HL-60 (cell line): Measurements from ENCODE around the gene HOXA13.
A peak's percentile ranks its signal among the peaks of the same experiment; 100 is the strongest.

ENCODE experiments used
- DNase-seq, 2 experiments: peaks; one replicate each; pipeline ENCODE4 v3.0.0-alpha.2; 2010 to 2020; ENCODE audit warnings: low read depth in 1 of 2, low spot score in 1 of 2
- H3K27ac ChIP-seq: fragments of 250-450 bp; sonication (Bioruptor Pico); replicated peaks from 2 replicates; pipeline ENCODE4 v1.5.1; 2020; ENCODE audit warnings: mild to moderate bottlenecking, moderate library complexity
- H3K27me3 ChIP-seq: fragments of 250-450 bp; sonication (Bioruptor Pico); 2 replicates; pipeline ENCODE4 v1.5.1; 2021; ENCODE audit warnings: mild to moderate bottlenecking, moderate library complexity; ENCODE audit not compliant: insufficient read depth, poor library complexity, severe bottlenecking
- H3K4me3 ChIP-seq: replicated peaks from 2 replicates; pipeline ENCODE4 v1.5.1; 2011; ENCODE audit warnings: mild to moderate bottlenecking, control low read depth, low read length; ENCODE audit not compliant: insufficient read depth
- GABPA ChIP-seq: IDR thresholded peaks from 2 replicates; pipeline ENCODE4 v1.6.1; 2012; ENCODE audit warnings: low read depth
- POLR2AphosphoS5 ChIP-seq: IDR thresholded peaks from 2 replicates; pipeline ENCODE4 v1.6.1; 2012; ENCODE audit warnings: low read depth
- SPI1 ChIP-seq: IDR thresholded peaks from 2 replicates; pipeline ENCODE4 v1.6.1; 2012; ENCODE audit warnings: low read depth, mild to moderate bottlenecking, borderline replicate concordance
- TF ChIP-seq, protein P1 (sequence below): IDR thresholded peaks from one replicate; pipeline ENCODE4 v1.5.1; 2011; ENCODE audit warnings: low read length, control low read depth, inconsistent platforms; ENCODE audit not compliant: insufficient read depth
- TF ChIP-seq, protein P2 (sequence below): IDR thresholded peaks from 2 replicates; pipeline ENCODE4 v1.6.1; 2012; ENCODE audit warnings: low read depth; ENCODE audit not compliant: insufficient replicate concordance

Gene HOXA13

DNA sequence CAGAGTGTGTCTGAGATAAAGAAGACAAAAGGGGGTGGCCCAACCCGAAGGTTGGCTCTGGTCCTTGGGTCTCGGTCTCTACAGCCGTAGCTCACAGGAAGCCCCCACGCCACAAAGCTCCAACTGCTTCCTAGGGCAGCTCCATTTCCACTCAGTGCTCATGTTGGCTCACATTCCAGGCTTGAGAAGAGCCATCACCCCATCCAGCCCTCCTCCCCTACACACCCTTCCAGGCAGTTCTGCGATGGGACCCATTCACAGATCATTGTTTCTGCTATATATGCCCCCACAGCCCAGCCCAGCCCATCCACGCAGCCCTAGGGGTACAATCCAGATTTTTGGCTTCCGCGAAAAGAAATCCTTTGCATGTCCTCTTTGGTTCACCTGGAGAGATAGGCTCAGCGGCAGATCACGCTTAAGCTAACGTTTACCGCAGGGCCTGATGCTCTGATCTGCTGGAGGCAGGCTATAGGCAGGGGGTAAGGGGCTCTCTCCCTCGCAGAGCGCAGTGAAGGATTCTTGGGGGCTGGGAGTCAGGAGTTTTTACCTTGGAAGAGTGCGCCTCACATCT, 8.6 kb downstream of the HOXA13 start:
- no peak overlapping the region for H3K27ac ChIP-seq
- TF ChIP-seq, protein P1, sequence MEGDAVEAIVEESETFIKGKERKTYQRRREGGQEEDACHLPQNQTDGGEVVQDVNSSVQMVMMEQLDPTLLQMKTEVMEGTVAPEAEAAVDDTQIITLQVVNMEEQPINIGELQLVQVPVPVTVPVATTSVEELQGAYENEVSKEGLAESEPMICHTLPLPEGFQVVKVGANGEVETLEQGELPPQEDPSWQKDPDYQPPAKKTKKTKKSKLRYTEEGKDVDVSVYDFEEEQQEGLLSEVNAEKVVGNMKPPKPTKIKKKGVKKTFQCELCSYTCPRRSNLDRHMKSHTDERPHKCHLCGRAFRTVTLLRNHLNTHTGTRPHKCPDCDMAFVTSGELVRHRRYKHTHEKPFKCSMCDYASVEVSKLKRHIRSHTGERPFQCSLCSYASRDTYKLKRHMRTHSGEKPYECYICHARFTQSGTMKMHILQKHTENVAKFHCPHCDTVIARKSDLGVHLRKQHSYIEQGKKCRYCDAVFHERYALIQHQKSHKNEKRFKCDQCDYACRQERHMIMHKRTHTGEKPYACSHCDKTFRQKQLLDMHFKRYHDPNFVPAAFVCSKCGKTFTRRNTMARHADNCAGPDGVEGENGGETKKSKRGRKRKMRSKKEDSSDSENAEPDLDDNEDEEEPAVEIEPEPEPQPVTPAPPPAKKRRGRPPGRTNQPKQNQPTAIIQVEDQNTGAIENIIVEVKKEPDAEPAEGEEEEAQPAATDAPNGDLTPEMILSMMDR = no peak
- TF ChIP-seq SPI1 = no peak
- H3K27me3 ChIP-seq = peaks cover 59% of the 10 kb centered on the region
- H3K4me3 ChIP-seq = no peak overlapping the region
- DNase-seq = no peak

DNA sequence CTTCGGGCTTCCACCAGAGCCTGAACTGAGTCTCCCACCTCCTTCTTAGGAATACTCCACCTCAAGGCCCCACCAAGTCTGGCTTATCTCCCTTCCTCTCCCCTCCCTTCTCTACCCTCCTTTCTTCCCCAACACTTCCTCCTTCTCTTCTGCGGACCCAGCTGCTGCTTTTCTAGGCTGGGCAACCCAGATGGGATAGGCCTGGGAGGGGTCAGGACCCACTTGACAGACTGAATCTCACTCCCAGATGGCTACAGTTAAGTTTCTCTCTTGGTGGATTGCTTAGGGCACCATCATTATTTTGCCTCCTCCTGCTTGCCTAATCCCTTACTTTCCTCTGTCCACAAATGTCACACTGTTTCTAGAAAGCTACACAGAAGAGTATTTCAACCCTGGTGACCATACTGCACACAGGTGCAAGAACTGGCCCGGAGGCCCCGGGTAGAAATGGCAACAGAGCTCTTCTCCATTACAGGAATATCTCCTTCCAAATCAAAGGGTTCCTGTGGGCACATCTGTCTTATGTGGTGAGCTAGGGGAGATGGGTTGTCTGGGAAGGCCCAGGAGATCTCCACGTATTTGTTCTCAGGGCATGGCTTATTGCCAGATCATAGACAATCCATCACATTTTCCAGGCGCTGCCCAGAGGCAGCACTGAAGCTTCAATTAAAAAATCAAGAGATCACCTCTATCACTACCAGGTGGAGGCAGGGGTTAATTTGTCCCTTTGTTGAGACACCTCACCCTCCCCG, 9.7 kb downstream of the HOXA13 start:
- no peak overlapping the region for H3K27ac ChIP-seq

DNA sequence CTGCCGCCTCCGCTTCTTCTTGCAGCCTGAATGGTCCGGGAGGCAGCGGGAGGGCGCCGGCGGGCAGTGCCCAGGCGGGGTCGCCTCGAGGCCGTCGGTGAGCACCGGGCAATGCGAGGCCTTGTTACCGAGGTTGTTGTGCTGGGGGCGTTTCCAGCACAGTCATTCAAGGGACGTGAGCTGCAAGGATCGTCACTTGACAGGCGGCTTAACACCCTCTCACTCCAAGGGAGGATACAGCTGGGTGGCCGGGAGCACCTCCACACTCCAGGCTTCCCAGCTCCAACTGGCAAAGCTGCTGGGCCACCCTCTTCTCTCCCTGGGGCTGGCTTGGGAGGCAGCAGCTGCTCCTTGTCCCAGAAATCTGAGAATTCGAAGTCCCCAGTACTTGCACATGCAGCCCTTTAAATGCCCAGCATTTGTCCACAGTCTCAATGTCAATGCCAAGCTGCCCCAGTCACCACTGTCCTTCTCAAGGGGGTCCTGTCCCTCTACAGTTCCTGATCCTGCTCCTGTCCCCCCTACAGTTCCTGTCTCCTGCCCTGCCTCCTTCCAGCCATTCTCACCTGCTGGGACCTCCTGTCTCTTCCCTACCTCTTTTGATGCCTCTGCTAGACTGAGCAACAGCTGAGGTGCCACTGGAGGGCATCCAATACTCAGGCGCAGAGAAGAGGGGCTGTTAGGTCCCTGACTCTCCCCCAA, 10.4 kb downstream of the HOXA13 start:
- Histone ChIP-seq H3K27me3 (peaks cover 60% of the 10 kb centered on the region), H3K27ac (no peak overlapping the region), H3K4me3 (no peak overlapping the region)
- no peak for DNase-seq
- TF ChIP-seq POLR2AphosphoS5 (no peak), GABPA (no peak), SPI1 (no peak)
- TF ChIP-seq, protein P1 = no peak
- TF ChIP-seq, protein P2, sequence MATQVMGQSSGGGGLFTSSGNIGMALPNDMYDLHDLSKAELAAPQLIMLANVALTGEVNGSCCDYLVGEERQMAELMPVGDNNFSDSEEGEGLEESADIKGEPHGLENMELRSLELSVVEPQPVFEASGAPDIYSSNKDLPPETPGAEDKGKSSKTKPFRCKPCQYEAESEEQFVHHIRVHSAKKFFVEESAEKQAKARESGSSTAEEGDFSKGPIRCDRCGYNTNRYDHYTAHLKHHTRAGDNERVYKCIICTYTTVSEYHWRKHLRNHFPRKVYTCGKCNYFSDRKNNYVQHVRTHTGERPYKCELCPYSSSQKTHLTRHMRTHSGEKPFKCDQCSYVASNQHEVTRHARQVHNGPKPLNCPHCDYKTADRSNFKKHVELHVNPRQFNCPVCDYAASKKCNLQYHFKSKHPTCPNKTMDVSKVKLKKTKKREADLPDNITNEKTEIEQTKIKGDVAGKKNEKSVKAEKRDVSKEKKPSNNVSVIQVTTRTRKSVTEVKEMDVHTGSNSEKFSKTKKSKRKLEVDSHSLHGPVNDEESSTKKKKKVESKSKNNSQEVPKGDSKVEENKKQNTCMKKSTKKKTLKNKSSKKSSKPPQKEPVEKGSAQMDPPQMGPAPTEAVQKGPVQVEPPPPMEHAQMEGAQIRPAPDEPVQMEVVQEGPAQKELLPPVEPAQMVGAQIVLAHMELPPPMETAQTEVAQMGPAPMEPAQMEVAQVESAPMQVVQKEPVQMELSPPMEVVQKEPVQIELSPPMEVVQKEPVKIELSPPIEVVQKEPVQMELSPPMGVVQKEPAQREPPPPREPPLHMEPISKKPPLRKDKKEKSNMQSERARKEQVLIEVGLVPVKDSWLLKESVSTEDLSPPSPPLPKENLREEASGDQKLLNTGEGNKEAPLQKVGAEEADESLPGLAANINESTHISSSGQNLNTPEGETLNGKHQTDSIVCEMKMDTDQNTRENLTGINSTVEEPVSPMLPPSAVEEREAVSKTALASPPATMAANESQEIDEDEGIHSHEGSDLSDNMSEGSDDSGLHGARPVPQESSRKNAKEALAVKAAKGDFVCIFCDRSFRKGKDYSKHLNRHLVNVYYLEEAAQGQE = no peak

More for the DNA sequence above, 9.7 kb downstream of the HOXA13 start:
- peaks cover 64% of the 10 kb centered on the region for H3K27me3 ChIP-seq
- no peak for DNase-seq
- peak; percentile 36; the same call in 1 of the 2 replicates for TF ChIP-seq SPI1
- TF ChIP-seq, protein P2 = no peak
- TF ChIP-seq, protein P1 = no peak
- no peak for TF ChIP-seq POLR2AphosphoS5
- TF ChIP-seq GABPA = no peak
- no peak overlapping the region for H3K4me3 ChIP-seq
